IMR-90 (cell line): ENCODE results near the gene MAP7.

Source experiments
- BHLHE40 ChIP-seq: fragments of 150-350 bp; IDR thresholded peaks from 2 replicates; pipeline ENCODE4 v1.6.1; 2016; ENCODE audit warnings: mild to moderate bottlenecking, low read depth, low read length
- MAZ ChIP-seq: IDR thresholded peaks from 2 replicates; pipeline ENCODE4 v1.6.1; 2012; ENCODE audit warnings: low read depth, mild to moderate bottlenecking, low read length, improper control_type of control experiment, moderate library complexity, borderline replicate concordance
- MXI1 ChIP-seq: IDR thresholded peaks from 2 replicates; pipeline ENCODE4 v1.6.1; 2012; ENCODE audit warnings: low read depth, mild to moderate bottlenecking, low read length, moderate library complexity, borderline replicate concordance
- POLR2A ChIP-seq: IDR thresholded peaks from 2 replicates; pipeline ENCODE4 v1.6.1; 2012; ENCODE audit warnings: mild to moderate bottlenecking, low read depth, low read length
- RFX5 ChIP-seq: IDR thresholded peaks from 2 replicates; pipeline ENCODE4 v1.8.0; 2012; ENCODE audit warnings: low read depth, mild to moderate bottlenecking, low read length, moderate library complexity
- TF ChIP-seq, protein P1 (sequence below): conservative IDR thresholded peaks from 2 replicates; pipeline ENCODE4 v1.5.1; 2012; ENCODE audit warnings: mild to moderate bottlenecking, low read depth, low read length, improper control_type of control experiment

DNA sequence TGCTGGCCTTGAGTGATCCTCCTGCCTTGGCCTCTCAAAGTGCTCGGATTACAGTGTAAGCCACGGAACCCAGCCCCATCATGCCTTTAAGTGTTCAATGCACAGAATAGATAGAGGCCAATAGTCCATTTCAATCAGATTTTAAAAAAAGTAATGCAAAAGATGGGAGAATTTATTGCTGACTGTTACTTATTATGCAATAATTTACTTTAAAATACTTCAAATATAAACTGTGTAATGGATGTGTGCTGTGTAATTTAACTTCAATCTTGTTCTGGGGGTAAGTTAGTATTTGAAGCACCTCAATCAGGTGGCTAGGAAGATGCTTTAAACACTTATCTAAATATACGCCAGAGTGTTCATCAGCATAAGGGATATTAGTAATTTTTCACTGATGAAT lies 208.9 kb downstream of the MAP7 start:
- TF ChIP-seq, protein P1, sequence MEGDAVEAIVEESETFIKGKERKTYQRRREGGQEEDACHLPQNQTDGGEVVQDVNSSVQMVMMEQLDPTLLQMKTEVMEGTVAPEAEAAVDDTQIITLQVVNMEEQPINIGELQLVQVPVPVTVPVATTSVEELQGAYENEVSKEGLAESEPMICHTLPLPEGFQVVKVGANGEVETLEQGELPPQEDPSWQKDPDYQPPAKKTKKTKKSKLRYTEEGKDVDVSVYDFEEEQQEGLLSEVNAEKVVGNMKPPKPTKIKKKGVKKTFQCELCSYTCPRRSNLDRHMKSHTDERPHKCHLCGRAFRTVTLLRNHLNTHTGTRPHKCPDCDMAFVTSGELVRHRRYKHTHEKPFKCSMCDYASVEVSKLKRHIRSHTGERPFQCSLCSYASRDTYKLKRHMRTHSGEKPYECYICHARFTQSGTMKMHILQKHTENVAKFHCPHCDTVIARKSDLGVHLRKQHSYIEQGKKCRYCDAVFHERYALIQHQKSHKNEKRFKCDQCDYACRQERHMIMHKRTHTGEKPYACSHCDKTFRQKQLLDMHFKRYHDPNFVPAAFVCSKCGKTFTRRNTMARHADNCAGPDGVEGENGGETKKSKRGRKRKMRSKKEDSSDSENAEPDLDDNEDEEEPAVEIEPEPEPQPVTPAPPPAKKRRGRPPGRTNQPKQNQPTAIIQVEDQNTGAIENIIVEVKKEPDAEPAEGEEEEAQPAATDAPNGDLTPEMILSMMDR: no peak
- TF ChIP-seq POLR2A (no peak), MXI1 (no peak), RFX5 (no peak), MAZ (no peak), BHLHE40 (no peak)
